CD4-positive, alpha-beta T cell (primary cell): ENCODE results near the gene UHMK1. TPM values are rescaled to one million over a fixed set of nuclear protein-coding genes. Genes with fewer than 3 reads are reported as not detected.

Experiments used
- ATAC-seq: fragments of 200-7000 bp; cut with Tn5 transposase; one replicate; pipeline ENCODE4 v1.10.0; 2022; ENCODE audit warnings: mild to moderate bottlenecking; ENCODE audit not compliant: poor library complexity
- CTCF ChIA-PET: fragments of 350-600 bp; sonication (Branson Sonifier 250); formaldehyde crosslinking; loops from one replicate; lab custom pipeline; 2021; ENCODE audit warnings: antibody characterized with exemption, inconsistent platforms; lab: Charles Lee
- POLR2A ChIA-PET: fragments of 350-600 bp; sonication (Branson Sonifier 250); formaldehyde crosslinking; loops from one replicate; lab custom pipeline; 2021; ENCODE audit warnings: antibody characterized with exemption, inconsistent platforms; lab: Charles Lee
- DNase-seq, 14 experiments: peaks; one replicate each; pipeline ENCODE4 v3.0.0-alpha.2; 2013 to 2020; ENCODE audit warnings: mixed read lengths in 2 of 14
- H3K27ac ChIP-seq, 2 donors: one replicate each; pipeline versions ENCODE4 v1.5.1 to v1.7.0; 2013; ENCODE audit warnings: low read length in 2 of 2, low read depth in 1 of 2, mild to moderate bottlenecking in 1 of 2
- H3K27me3 ChIP-seq, 2 experiments: 1 replicate in 1 of 2; 2 replicates in 1 of 2; pipeline versions ENCODE4 v1.6.1 to v1.7.0; 2013; ENCODE audit warnings: low read length in 2 of 2, control low read depth in 1 of 2, mild to moderate bottlenecking in 1 of 2, moderate library complexity in 1 of 2; ENCODE audit not compliant: insufficient read depth in 2 of 2, control insufficient read depth in 1 of 2
- H3K36me3 ChIP-seq: one replicate; pipeline ENCODE4 v1.6.1; 2013; ENCODE audit warnings: low read length, control low read depth; ENCODE audit not compliant: insufficient read depth
- H3K4me1 ChIP-seq: one replicate; pipeline ENCODE4 v1.6.1; 2013; ENCODE audit warnings: low read length, control low read depth; ENCODE audit not compliant: insufficient read depth
- H3K4me3 ChIP-seq: one replicate; pipeline ENCODE4 v1.5.1; 2013; ENCODE audit warnings: mild to moderate bottlenecking, low read length, moderate library complexity
- H3K9me3 ChIP-seq, 2 experiments: 1 replicate in 1 of 2; 2 replicates in 1 of 2; pipeline versions ENCODE4 v1.6.1 to v1.7.0; 2013; ENCODE audit warnings: low read length in 2 of 2, mild to moderate bottlenecking in 2 of 2, control low read depth in 1 of 2, moderate library complexity in 1 of 2; ENCODE audit not compliant: control insufficient read depth in 1 of 2, insufficient read depth in 1 of 2
- H3K27ac Mint-ChIP-seq: one replicate; pipeline ENCODE4 v1.8.0; 2020; ENCODE audit warnings: mixed read lengths
- H3K27me3 Mint-ChIP-seq: one replicate; pipeline ENCODE4 v1.8.0; 2021; ENCODE audit warnings: mixed read lengths
- H3K36me3 Mint-ChIP-seq: one replicate; pipeline ENCODE4 v1.8.0; 2021; ENCODE audit warnings: low read depth, mixed read lengths
- H3K4me1 Mint-ChIP-seq: one replicate; pipeline ENCODE4 v1.8.0; 2021; ENCODE audit warnings: low read depth, mixed read lengths
- H3K4me3 Mint-ChIP-seq: one replicate; pipeline ENCODE4 v1.8.0; 2020; ENCODE audit warnings: mild to moderate bottlenecking, mixed read lengths
- H3K9me3 Mint-ChIP-seq: one replicate; pipeline ENCODE4 v1.8.0; 2020; ENCODE audit warnings: mixed read lengths
- intact Hi-C, 2 experiments: fragments of 100-400 bp; cut with DNase I in 1 of 2; cut with micrococcal nuclease in 1 of 2; formaldehyde crosslinking; loops; one replicate each; pipeline versions ENCODE4 v1.15.1 to v1.9.0; 2023 to 2025; cut with DNase I, micrococcal nuclease
- total RNA-seq, 174 experiments: library from RNA in 2 of 174; stranded (reverse) in 2 of 174; gene quantifications; one replicate each; pipeline ENCODE4 v1.2.3 and lab custom pipeline; 2021 to 2026
- TF ChIP-seq, protein P1 (sequence below): fragments of 200-600 bp; IDR thresholded peaks from one replicate; pipeline ENCODE4 v1.8.0; 2022; ENCODE audit warnings: antibody characterized with exemption, mild to moderate bottlenecking

The UHMK1 gene
- total RNA-seq, 2 experiments from 2014 or later: 47.3 to 47.6 TPM

DNA sequence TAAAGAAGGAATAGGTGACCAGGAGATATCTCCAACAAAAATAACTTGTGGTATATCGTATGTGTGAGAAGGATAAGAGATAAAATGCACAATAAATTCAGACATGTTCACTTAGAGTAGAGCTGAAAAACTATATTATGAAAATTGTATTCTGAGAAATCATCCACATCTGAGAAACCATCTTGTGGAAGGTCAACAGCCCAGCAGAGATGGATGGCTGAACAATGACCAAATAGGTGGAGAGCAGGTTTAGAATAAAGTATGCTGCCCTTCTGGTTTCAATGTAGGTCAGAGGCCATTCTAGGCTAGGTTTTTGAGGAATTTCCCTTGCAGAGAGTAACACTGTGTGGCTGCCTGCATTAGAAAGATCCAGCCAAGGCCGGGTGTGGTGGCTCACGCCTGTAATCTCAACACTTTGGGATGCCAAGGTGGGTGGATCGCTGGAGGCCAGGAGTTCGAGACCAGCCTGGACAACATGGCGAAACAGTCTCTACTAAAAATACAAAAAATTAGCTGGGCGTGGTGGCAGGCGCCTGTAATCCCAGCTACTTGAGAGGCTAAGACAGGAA is 55.1 kb downstream of the UHMK1 start:
- Mint-ChIP-seq H3K27me3 (no peaks in the 10 kb centered on the region), H3K9me3 (no peaks in the 10 kb centered on the region), H3K4me3 (no peak overlapping the region), H3K27ac (no peak overlapping the region), H3K4me1 (no peaks in the 10 kb centered on the region), H3K36me3 (no peaks in the 10 kb centered on the region)
- H3K4me1 ChIP-seq: no peaks in the 10 kb centered on the region
- no peak overlapping the region for H3K27ac ChIP-seq
- ATAC-seq (no peak), DNase-seq (no peak)
- H3K27me3 ChIP-seq: no peaks in the 10 kb centered on the region
- TF ChIP-seq, protein P1, sequence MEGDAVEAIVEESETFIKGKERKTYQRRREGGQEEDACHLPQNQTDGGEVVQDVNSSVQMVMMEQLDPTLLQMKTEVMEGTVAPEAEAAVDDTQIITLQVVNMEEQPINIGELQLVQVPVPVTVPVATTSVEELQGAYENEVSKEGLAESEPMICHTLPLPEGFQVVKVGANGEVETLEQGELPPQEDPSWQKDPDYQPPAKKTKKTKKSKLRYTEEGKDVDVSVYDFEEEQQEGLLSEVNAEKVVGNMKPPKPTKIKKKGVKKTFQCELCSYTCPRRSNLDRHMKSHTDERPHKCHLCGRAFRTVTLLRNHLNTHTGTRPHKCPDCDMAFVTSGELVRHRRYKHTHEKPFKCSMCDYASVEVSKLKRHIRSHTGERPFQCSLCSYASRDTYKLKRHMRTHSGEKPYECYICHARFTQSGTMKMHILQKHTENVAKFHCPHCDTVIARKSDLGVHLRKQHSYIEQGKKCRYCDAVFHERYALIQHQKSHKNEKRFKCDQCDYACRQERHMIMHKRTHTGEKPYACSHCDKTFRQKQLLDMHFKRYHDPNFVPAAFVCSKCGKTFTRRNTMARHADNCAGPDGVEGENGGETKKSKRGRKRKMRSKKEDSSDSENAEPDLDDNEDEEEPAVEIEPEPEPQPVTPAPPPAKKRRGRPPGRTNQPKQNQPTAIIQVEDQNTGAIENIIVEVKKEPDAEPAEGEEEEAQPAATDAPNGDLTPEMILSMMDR: no peak
- no peaks in the 10 kb centered on the region for H3K36me3 ChIP-seq
- H3K4me3 ChIP-seq: no peak overlapping the region
- intact Hi-C loops: no loop called here
- CTCF ChIA-PET: no interaction called here
- no peaks in the 10 kb centered on the region for H3K9me3 ChIP-seq
- POLR2A ChIA-PET: no interaction called here

DNA sequence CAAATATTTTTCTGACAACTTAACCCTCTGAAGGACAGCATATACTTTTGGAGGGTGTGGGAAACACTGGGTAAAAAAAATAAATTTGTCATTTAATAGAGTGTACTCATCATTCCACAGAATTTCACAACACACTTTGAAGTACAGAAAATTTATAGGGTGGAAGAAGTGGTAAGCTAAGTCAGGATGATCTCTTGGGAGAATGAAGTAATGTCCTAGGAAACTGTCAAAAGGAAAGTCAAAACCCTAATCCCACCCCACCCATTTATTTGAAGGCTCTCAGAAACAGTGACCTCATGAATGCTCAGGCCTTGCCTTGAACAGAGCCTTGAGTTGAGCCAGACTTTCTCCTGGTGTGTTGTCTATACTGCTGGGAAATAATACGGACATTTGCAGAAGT is 56.6 kb downstream of the UHMK1 start:
- H3K27ac ChIP-seq: no peak overlapping the region
- no peak for ATAC-seq
- Mint-ChIP-seq H3K9me3 (no peaks in the 10 kb centered on the region), H3K27me3 (no peaks in the 10 kb centered on the region), H3K36me3 (no peaks in the 10 kb centered on the region), H3K27ac (no peak overlapping the region), H3K4me3 (no peak overlapping the region), H3K4me1 (no peaks in the 10 kb centered on the region)
- no peak overlapping the region for H3K4me3 ChIP-seq
- intact Hi-C loops: no loop called here
- POLR2A ChIA-PET: no interaction called here
- no peak for DNase-seq
- H3K36me3 ChIP-seq: no peaks in the 10 kb centered on the region
- CTCF ChIA-PET: no interaction called here
- H3K27me3 ChIP-seq: no peaks in the 10 kb centered on the region
- TF ChIP-seq, protein P1: no peak
- H3K4me1 ChIP-seq: no peaks in the 10 kb centered on the region
- H3K9me3 ChIP-seq: no peaks in the 10 kb centered on the region

DNA sequence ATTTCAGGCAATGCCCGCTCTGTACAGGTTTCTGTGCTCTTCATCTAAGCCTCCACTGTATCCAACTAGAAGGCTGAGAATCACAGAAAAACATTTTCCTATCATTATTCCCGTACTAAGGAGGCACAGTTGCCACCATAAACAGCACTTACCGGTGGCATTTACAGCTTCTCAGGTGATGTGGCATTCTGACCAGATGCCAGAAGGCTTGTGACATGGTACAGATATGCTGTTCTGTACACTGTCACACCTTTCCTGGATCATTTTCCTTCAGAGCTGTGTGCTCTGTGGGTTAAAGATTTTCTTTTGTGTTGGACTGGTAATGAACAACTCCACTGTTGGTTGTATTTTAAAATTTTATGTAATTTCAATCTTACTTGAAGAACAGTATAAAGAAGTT is 59.9 kb downstream of the UHMK1 start:
- H3K27me3 ChIP-seq: no peaks in the 10 kb centered on the region
- Mint-ChIP-seq H3K27ac (no peak overlapping the region), H3K4me3 (no peak overlapping the region), H3K9me3 (peaks cover 2% of the 10 kb centered on the region), H3K27me3 (no peaks in the 10 kb centered on the region), H3K36me3 (peaks cover 9% of the 10 kb centered on the region), H3K4me1 (peaks cover 19% of the 10 kb centered on the region)
- H3K27ac ChIP-seq: no peak overlapping the region
- H3K9me3 ChIP-seq: no peaks in the 10 kb centered on the region
- TF ChIP-seq, protein P1: no peak
- no peak overlapping the region for H3K4me3 ChIP-seq
- ATAC-seq (no peak), DNase-seq (no peak)
- no peaks in the 10 kb centered on the region for H3K36me3 ChIP-seq
- POLR2A ChIA-PET: no interaction called here
- intact Hi-C loops: no loop called here
- CTCF ChIA-PET: no interaction called here
- peaks cover 14% of the 10 kb centered on the region for H3K4me1 ChIP-seq
